ENCODE data around the gene POTEG. TPM values are rescaled to one million over a fixed set of nuclear protein-coding genes. Genes with fewer than 3 reads are reported as not detected.
"Not testable (repeated sequence)": the region's sequence is repeated elsewhere in the genome, so short reads cannot be mapped to it uniquely, and the experiment has no call there.

The POTEG gene
- total RNA-seq, 1 donor from 2014 or later = not detected

DNA sequence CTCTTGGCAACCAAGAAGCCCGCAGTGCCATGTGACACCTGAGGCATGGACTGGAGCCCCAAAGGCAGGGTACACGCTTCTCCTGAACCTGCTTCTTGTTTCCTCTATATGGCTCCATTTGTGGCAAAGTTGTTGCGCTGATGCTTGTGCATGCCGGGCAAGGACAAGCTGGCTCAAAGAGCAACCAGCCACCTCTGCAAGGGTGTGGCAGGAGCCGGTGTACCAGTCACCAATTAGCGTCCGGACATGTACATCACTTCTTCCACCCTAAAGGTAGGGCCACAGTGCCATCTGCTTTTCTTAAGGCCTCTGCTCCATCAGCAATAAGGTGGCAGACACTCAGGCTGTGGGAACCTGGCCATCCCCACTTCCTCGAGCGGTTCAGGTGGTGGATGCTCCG, 43.9 kb downstream of the POTEG start:
- H3K36me3 Mint-ChIP-seq; DNase-seq (ENCODE audit: low spot score in 2 of 2, unreplicated experiment in 2 of 2): not testable (repeated sequence)

DNA sequence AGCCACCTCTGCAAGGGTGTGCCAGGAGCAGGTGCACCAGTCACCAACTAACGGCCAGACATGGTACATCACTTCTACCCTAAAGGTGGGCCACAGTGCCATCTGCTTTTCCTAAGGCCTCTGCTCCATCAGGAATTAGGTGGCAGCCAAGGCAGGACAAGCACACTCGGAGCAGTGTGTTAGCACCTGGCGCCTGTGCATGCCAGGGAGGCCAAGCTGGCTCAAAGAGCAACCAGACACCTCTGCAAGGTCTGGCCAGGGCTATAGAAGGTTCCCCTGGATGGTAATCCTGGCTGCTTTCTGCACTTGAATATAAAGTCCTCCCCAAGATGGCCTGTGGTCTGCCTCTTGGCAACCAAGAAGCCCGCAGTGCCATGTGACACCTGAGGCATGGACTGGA, 45.4 kb downstream of the POTEG start:
- not testable (repeated sequence) for H3K4me3 Mint-ChIP-seq; H3K36me3 Mint-ChIP-seq; H3K9me3 Mint-ChIP-seq; H3K4me1 Mint-ChIP-seq; H3K27me3 Mint-ChIP-seq (ENCODE audit: low read depth); DNase-seq (ENCODE audit: low spot score in 2 of 2, unreplicated experiment in 2 of 2); H3K27ac Mint-ChIP-seq

More for the DNA sequence above, 43.9 kb downstream of the POTEG start:
- not testable (repeated sequence) for H3K4me3 Mint-ChIP-seq; H3K4me1 Mint-ChIP-seq; H3K27me3 Mint-ChIP-seq (ENCODE audit: low read depth); H3K27ac Mint-ChIP-seq; H3K9me3 Mint-ChIP-seq

DNA sequence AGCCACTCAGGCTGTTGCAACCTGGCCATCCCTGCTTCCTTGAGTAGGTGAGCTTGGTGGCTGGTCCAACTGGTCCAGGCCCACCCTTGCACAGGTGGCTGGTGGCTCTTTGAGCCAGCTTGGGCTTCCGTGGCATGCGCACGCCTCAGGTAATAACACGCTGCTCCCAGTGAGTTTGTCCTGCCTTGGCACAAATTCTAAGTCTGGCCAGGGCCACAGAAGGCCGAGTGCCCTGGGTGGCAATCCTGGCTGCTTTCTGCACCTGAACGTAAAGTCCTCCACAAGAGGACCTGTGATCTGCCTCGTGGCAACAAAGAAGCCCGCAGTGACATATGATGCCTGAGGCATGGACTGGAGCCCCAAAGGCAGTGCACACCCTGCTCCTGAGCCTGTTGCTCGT, 47.1 kb downstream of the POTEG start:
- not testable (repeated sequence) for H3K4me1 Mint-ChIP-seq; H3K27ac Mint-ChIP-seq; DNase-seq (ENCODE audit: low spot score in 2 of 2, unreplicated experiment in 2 of 2); H3K36me3 Mint-ChIP-seq; H3K9me3 Mint-ChIP-seq; H3K27me3 Mint-ChIP-seq (ENCODE audit: low read depth); H3K4me3 Mint-ChIP-seq

DNA sequence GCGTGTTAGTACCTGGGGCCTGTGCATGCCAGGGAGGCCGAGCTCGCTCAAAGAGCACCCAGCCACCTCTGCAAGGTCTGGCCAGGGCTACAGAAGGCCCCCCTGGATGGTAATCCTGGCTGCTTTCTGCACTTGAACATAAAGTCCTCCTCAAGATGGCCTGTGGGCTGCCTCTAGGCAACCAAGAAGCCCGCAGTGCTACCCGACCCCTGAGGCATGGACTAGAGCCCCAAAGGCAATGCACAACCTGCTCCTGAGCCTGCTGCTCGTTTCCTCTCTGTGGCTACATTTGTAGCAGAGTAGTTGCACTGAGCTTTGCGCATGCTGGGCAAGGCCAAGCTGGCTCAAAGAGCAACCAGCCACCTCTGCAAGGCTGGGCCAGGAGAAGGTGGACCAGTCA, 47.8 kb downstream of the POTEG start:
- not testable (repeated sequence) for H3K27ac Mint-ChIP-seq; H3K27me3 Mint-ChIP-seq (ENCODE audit: low read depth); H3K9me3 Mint-ChIP-seq; H3K36me3 Mint-ChIP-seq; DNase-seq (ENCODE audit: low spot score in 2 of 2, unreplicated experiment in 2 of 2); H3K4me1 Mint-ChIP-seq; H3K4me3 Mint-ChIP-seq

DNA sequence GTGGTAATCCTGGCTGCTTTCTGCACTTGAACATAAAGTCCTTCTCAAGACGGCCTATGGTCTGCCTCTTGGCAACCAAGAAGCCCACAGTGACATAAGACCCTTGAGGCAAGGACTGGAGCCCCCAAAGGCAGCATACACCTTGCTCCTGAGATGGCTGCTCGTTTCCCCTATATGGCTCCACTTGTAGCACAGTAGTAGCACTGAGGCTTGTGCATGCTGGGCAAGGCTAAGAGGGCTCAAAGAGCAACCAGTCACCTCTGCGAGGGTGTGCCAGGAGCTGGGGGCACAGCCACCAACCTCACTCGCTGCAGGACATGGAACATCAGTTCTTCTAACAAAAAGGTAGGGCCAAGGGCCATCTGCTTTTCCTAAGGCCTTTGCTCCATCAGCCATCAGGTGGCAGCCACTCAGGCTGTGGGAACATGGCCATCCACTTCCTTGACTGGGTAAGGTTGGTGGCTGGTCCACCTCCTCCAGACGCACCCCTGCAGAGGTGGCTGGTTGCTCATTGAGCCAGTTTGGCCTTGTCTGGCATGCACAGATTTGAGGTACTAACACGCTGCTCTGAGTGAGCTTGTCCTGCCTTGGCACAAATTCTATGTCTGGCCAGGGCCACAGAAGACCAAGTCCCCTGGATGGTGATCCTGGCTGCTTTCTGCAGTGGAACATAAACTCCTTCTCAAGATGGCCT, 49.9 kb downstream of the POTEG start:
- H3K27ac Mint-ChIP-seq; DNase-seq (ENCODE audit: low spot score in 2 of 2, unreplicated experiment in 2 of 2); H3K27me3 Mint-ChIP-seq (ENCODE audit: low read depth); H3K4me1 Mint-ChIP-seq; H3K4me3 Mint-ChIP-seq; H3K36me3 Mint-ChIP-seq; H3K9me3 Mint-ChIP-seq: not testable (repeated sequence)

DNA sequence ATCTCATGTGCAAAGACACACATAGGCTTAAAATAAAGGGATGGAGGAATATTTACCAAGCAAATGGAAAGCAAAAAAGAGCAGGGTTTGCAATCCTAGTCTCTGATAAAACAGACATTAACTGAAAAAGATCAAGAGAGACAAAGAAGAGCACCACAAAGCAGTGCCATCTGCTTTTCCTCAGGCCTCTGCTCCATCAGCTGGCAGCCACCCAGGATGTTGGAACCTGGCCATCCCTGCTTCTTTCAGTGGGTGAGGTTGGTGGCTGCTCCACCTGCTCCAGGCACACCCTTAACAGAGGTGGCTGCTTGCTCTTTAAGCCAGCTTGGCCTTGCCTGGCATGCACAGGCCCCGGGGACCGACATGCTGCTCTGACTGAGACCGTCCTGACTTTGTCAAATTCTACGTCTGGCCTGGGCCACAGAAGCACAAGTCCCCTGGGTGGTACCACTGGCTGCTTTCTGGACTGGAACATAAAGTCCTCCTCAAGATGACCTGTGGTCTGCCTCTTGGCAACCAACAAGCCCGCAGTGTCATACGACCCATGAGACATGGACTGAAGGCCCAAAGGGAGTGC, 51.0 kb downstream of the POTEG start:
- H3K9me3 Mint-ChIP-seq; H3K27ac Mint-ChIP-seq; H3K4me1 Mint-ChIP-seq; H3K36me3 Mint-ChIP-seq; H3K4me3 Mint-ChIP-seq; DNase-seq (ENCODE audit: low spot score in 2 of 2, unreplicated experiment in 2 of 2); H3K27me3 Mint-ChIP-seq (ENCODE audit: low read depth): not testable (repeated sequence)

DNA sequence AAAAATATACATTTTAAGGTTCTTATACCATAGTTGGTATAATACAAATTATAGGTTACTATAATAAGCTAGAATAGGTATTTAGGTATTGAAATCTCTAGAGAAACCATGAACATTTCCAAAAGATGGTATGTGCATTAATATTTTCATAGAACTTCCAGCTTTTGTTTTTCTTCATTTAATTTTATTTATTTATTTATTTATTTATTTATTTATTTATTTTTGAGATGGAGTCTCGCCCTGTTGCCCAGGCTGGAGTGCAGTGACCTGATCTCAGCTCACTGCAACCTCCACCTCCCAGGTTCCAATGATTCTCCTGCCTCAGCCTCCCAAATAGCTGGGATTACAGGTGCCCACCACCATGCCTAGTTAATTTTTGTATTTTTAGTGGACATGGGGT, 54.0 kb downstream of the POTEG start:
- not testable (repeated sequence) for H3K27ac Mint-ChIP-seq; H3K4me1 Mint-ChIP-seq; H3K4me3 Mint-ChIP-seq; H3K36me3 Mint-ChIP-seq; H3K27me3 Mint-ChIP-seq (ENCODE audit: low read depth); DNase-seq (ENCODE audit: low spot score in 2 of 2, unreplicated experiment in 2 of 2)
- H3K9me3 Mint-ChIP-seq = peaks cover 22% of the 10 kb centered on the region

DNA sequence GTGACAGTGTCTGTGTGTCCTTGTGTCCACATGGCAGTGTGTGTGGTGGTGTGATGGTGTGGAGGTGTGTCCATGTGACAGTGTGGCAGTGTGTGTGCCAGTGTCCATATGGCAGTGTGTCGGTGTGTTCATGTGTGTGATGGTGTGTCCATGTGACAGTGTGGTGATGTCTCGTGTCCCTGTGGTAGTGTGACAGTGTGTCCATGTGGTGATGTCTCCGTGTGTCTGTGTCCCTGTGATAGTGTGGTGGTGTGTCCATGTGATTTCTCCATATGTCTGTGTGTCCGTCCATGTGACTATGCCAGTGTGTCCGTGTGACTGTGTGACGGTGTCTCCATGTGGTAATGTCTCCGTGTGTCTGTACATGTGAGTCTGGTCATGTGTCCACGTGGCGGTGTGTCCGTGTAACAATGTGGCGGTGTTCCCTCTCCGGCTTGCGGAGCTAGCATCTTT, 59.7 kb downstream of the POTEG start:
- peaks cover 12% of the 10 kb centered on the region for H3K9me3 Mint-ChIP-seq
- not testable (repeated sequence) for DNase-seq (ENCODE audit: low spot score in 2 of 2, unreplicated experiment in 2 of 2); H3K27me3 Mint-ChIP-seq (ENCODE audit: low read depth); H3K4me1 Mint-ChIP-seq; H3K27ac Mint-ChIP-seq; H3K36me3 Mint-ChIP-seq; H3K4me3 Mint-ChIP-seq

DNA sequence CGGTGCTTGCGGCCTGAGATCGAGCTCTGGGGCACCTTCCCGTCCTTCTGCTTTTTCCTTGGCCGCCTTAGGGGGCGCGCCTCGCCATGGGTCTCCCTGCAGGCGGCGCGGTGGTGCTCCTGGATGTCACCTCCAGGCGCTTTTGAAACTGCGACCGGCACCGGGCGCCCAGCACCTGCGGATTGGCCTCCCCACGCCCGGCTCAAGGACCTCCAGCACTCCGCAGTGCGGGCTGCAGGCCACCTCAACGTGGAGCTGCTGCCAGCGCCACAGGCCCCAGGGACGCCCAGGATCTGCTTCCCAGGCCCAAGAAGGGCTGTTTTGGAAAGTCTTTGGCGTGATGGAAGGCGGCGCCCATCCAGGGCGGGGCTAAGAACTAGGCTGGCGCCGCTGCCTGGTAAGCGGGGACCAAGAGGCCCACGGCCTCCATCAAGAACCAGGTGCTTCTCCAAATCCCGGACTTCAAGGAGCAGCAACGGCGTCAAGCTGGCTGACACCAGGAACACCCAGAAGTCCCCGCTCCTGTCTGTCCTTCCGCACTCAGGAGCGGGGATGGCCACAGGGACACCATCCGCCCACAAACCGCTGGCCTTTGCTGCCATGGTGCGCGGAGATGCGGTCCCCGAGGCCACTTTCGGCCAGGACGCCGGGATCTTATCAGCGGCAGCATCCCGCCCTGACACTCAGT, 61.2 kb downstream of the POTEG start:
- not testable (repeated sequence) for DNase-seq (ENCODE audit: low spot score in 2 of 2, unreplicated experiment in 2 of 2); H3K4me1 Mint-ChIP-seq
- peaks cover 12% of the 10 kb centered on the region for H3K9me3 Mint-ChIP-seq

DNA sequence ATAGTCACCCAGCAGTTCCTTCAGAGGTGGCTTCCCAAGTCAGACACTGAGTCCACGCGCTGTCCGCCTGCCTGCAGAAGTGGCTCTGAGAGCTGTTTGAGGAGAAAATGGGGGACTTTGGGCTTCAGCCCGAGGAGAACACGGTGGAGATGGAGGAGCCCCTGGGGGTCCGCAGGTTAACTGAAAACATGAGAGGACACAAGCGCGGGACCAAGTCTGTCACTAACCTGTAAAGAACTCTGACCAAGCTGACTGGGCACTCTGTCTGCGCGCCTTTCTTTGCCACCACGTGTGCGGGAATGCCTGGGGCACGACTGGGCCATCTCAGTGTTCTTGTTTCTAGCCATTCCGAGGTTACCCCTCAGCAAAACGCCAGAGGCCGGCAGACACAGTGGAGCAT, 62.4 kb downstream of the POTEG start:
- not testable (repeated sequence) for H3K9me3 Mint-ChIP-seq; H3K4me1 Mint-ChIP-seq; DNase-seq (ENCODE audit: low spot score in 2 of 2, unreplicated experiment in 2 of 2); H3K36me3 Mint-ChIP-seq; H3K27me3 Mint-ChIP-seq (ENCODE audit: low read depth); H3K27ac Mint-ChIP-seq; H3K4me3 Mint-ChIP-seq

More for the DNA sequence above, 61.2 kb downstream of the POTEG start:
- not testable (repeated sequence) for H3K36me3 Mint-ChIP-seq; H3K27ac Mint-ChIP-seq; H3K27me3 Mint-ChIP-seq (ENCODE audit: low read depth); H3K4me3 Mint-ChIP-seq

DNA sequence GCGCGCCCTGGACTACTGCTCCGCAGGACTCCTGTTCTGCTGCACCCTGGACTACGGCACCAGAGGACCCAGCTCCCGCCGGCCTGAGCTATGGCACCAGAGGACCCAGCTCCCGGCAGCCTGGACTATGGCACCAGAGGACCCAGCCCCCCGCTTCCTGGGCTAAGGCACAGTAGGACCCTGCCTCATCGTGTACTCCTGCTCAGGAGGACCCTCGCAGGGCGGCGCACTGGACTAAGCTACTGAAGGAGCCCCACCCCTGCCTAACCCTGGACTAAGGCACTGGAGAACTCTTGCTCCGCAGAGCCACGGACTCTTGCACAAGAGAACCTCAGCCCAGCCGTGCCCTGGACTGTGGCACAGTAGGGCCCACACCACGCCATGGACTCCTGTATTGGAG, 71.3 kb downstream of the POTEG start:
- H3K4me1 Mint-ChIP-seq; DNase-seq (ENCODE audit: low spot score in 2 of 2, unreplicated experiment in 2 of 2); H3K4me3 Mint-ChIP-seq; H3K27me3 Mint-ChIP-seq (ENCODE audit: low read depth); H3K27ac Mint-ChIP-seq; H3K36me3 Mint-ChIP-seq; H3K9me3 Mint-ChIP-seq: not testable (repeated sequence)

DNA sequence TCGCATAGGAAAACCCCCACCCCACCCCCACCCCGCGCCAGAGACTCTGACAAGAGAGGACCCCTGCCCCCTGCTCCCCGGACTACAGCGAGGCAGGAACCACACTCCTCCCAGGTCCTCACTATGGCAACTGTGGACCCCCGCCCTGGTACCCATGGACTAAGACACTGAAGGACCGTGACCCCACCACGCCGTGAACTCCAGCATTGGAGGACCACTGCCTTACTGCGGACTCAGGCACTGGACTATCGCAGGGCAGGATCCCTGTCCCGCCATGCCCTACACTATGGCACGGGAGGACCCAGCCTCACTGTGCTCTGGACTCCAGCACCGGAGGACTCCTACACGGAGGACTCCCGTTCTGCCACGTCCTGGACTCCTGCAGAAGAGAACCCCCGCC, 71.8 kb downstream of the POTEG start:
- DNase-seq (ENCODE audit: low spot score in 2 of 2, unreplicated experiment in 2 of 2); H3K27me3 Mint-ChIP-seq (ENCODE audit: low read depth); H3K9me3 Mint-ChIP-seq; H3K4me3 Mint-ChIP-seq; H3K27ac Mint-ChIP-seq; H3K36me3 Mint-ChIP-seq; H3K4me1 Mint-ChIP-seq: not testable (repeated sequence)

DNA sequence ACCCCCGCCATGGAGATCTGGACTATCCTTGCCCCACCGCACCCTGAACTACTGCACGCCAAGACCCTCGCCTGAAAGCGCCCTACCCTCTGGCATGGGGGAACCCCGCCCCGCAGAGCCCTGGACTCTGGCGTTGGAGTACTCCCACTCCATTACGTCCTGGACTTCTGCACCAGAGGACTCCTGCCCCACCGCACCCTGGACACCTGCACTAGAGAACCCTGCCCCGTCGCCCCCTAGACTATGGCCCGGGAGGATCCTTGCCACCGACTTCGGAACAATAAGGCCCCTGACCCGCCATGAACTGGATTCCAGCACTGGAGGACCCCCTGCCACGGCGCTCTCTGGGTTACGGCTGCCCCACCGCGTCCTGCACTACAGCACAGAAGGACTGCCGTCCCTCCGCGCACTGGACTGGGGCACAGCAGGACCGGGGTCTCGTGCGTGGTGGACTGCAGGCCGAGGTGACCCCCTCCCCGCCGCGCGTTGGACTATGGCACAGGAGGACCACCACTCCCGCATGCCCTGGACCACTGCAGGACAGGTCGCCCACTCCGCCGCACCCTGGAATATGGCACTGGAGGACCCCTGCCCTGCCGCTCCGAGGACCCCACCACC, 72.4 kb downstream of the POTEG start:
- not testable (repeated sequence) for H3K4me1 Mint-ChIP-seq; H3K27ac Mint-ChIP-seq; H3K9me3 Mint-ChIP-seq; H3K4me3 Mint-ChIP-seq; H3K27me3 Mint-ChIP-seq (ENCODE audit: low read depth); DNase-seq (ENCODE audit: low spot score in 2 of 2, unreplicated experiment in 2 of 2); H3K36me3 Mint-ChIP-seq

Measured in mesothelial cell of epicardium (in vitro differentiated cells).